Neural progenitor cell (in vitro differentiated cells): ENCODE data around the gene CHD6. TPM values are rescaled to one million over a fixed set of nuclear protein-coding genes. Genes with fewer than 3 reads are reported as not detected.

Experiments used
- DNase-seq: peaks from one replicate; pipeline ENCODE4 v3.0.0-alpha.2; 2016; ENCODE audit warnings: low spot score
- H2AFZ ChIP-seq: fragments of 200-600 bp; sonication (generic); replicated peaks from 2 replicates; pipeline ENCODE4 v1.6.1; 2016; ENCODE audit warnings: antibody characterized with exemption
- H3F3A ChIP-seq: fragments of 200-600 bp; sonication (generic); 2 replicates; pipeline ENCODE4 v1.6.1; 2016; ENCODE audit warnings: antibody characterized with exemption, low read depth
- H3K27ac ChIP-seq: fragments of 200-600 bp; sonication (generic); 2 replicates; pipeline ENCODE4 v1.5.1; 2016; ENCODE audit warnings: mild to moderate bottlenecking
- H3K27me3 ChIP-seq: fragments of 200-600 bp; sonication (generic); 2 replicates; pipeline ENCODE4 v1.6.1; 2016; ENCODE audit warnings: mild to moderate bottlenecking, moderate library complexity
- H3K36me3 ChIP-seq: fragments of 200-600 bp; sonication (generic); 2 replicates; pipeline ENCODE4 v1.5.1; 2016
- H3K4me1 ChIP-seq: fragments of 200-600 bp; sonication (generic); 2 replicates; pipeline ENCODE4 v1.6.1; 2016; ENCODE audit warnings: mixed run types
- H3K4me2 ChIP-seq: fragments of 200-600 bp; sonication (generic); 2 replicates; pipeline ENCODE4 v1.6.1; 2016
- H3K4me3 ChIP-seq: fragments of 200-600 bp; sonication (generic); 2 replicates; pipeline ENCODE4 v1.5.1; 2016
- H3K79me2 ChIP-seq: fragments of 200-600 bp; sonication (generic); 2 replicates; pipeline ENCODE4 v1.6.1; 2016; ENCODE audit warnings: low read depth
- H3K9ac ChIP-seq: fragments of 200-600 bp; sonication (generic); 2 replicates; pipeline ENCODE4 v1.6.1; 2016
- H3K9me3 ChIP-seq: fragments of 200-600 bp; sonication (generic); 2 replicates; pipeline ENCODE4 v1.5.1; 2016; ENCODE audit warnings: low read depth
- H4K20me1 ChIP-seq: fragments of 200-600 bp; sonication (generic); 2 replicates; pipeline ENCODE4 v1.6.1; 2016; ENCODE audit warnings: low read depth
- H3K27ac Mint-ChIP-seq: 3 replicates; pipeline ENCODE4 v1.8.0; 2021; ENCODE audit warnings: mixed read lengths
- H3K27me3 Mint-ChIP-seq: 2 replicates; pipeline ENCODE4 v1.8.0; 2022; ENCODE audit warnings: low read depth, mild to moderate bottlenecking, inconsistent platforms, moderate library complexity, mixed read lengths; ENCODE audit not compliant: insufficient read depth
- H3K36me3 Mint-ChIP-seq: 3 replicates; pipeline ENCODE4 v1.8.0; 2021; ENCODE audit warnings: mixed read lengths
- H3K4me1 Mint-ChIP-seq: 3 replicates; pipeline ENCODE4 v1.8.0; 2021; ENCODE audit warnings: mixed read lengths
- H3K4me3 Mint-ChIP-seq: 3 replicates; pipeline ENCODE4 v1.8.0; 2021; ENCODE audit warnings: mild to moderate bottlenecking, moderate library complexity, mixed read lengths
- H3K9me3 Mint-ChIP-seq: 3 replicates; pipeline ENCODE4 v1.8.0; 2020; ENCODE audit warnings: mixed read lengths
- EZH2 ChIP-seq: fragments of 200-600 bp; sonication (generic); IDR thresholded peaks from 2 replicates; pipeline ENCODE4 v1.6.1; 2017; ENCODE audit warnings: antibody characterized with exemption, mild to moderate bottlenecking, moderate library complexity
- EZH2phosphoT487 ChIP-seq: fragments of 200-600 bp; sonication (generic); IDR thresholded peaks from 2 replicates; pipeline ENCODE4 v1.6.1; 2017; ENCODE audit warnings: antibody characterized with exemption
- total RNA-seq: library from RNA; depleted of rRNA; stranded (reverse); fragments of >200 nt; gene quantifications from 2 replicates; pipeline ENCODE4 v1.2.3, GENCODE V29; 2015; ENCODE audit warnings: low replicate concordance
- TF ChIP-seq, protein P1 (sequence below): fragments of 200-600 bp; sonication (generic); IDR thresholded peaks from 2 replicates; pipeline ENCODE4 v1.5.1; 2017; ENCODE audit warnings: antibody characterized with exemption, mild to moderate bottlenecking

Gene CHD6
- total RNA-seq, 1 donor from 2014 or later = 76.1 TPM

GRCh38 chr20:41458761-41459160 is 159.4 kb downstream of the CHD6 start:
- peaks cover 10% of the 10 kb centered on the region for H3K36me3 ChIP-seq

DNA sequence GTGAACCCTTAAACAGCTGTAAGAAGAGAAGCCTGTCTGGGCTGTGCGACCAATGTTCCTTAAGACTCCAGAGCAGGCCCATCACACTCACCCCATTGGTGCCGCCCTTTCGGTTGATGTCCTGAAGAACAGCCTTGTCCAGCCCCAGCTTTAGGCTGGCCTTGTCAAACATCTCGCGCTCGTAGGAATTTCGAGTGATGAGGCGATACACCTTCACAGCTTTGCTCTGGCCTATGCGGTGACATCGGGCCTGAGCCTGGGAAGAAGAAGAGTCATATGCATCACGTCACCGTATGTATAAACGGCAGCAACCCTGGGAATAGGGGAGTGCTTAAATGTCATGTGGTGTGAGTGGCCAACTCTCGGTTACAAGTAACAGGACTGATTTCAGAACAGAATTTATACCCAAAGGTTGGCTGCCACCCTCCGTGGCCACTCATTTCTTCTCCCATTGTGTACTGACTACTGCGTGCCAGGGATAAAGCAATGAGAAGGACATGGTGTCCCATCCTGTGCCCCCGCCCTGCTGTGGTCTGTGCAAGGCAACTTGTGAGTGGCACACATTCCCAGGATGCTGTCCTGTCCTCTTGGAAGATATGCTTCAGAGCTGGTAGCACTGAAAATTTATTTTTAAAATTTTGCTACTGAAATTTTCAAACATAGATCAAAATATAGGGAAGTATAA is 160.9 kb downstream of the CHD6 start:
- Histone ChIP-seq H3K4me3 (no peak overlapping the region), H3K9me3 (no peaks in the 10 kb centered on the region), H2AFZ (no peak overlapping the region), H3K79me2 (no peaks in the 10 kb centered on the region), H4K20me1 (no peaks in the 10 kb centered on the region), H3K27me3 (no peaks in the 10 kb centered on the region), H3K36me3 (peaks cover 9% of the 10 kb centered on the region), H3K4me2 (no peak overlapping the region), H3K9ac (no peak overlapping the region), H3K4me1 (no peaks in the 10 kb centered on the region), H3K27ac (no peak overlapping the region), H3F3A (no peaks in the 10 kb centered on the region)
- Mint-ChIP-seq H3K4me1 (no peaks in the 10 kb centered on the region), H3K36me3 (peaks cover 51% of the 10 kb centered on the region), H3K4me3 (no peak overlapping the region), H3K27ac (no peak overlapping the region), H3K27me3 (no peaks in the 10 kb centered on the region), H3K9me3 (peaks cover 13% of the 10 kb centered on the region)
- no peak for DNase-seq
- TF ChIP-seq, protein P1, sequence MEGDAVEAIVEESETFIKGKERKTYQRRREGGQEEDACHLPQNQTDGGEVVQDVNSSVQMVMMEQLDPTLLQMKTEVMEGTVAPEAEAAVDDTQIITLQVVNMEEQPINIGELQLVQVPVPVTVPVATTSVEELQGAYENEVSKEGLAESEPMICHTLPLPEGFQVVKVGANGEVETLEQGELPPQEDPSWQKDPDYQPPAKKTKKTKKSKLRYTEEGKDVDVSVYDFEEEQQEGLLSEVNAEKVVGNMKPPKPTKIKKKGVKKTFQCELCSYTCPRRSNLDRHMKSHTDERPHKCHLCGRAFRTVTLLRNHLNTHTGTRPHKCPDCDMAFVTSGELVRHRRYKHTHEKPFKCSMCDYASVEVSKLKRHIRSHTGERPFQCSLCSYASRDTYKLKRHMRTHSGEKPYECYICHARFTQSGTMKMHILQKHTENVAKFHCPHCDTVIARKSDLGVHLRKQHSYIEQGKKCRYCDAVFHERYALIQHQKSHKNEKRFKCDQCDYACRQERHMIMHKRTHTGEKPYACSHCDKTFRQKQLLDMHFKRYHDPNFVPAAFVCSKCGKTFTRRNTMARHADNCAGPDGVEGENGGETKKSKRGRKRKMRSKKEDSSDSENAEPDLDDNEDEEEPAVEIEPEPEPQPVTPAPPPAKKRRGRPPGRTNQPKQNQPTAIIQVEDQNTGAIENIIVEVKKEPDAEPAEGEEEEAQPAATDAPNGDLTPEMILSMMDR = no peak
- no peak for TF ChIP-seq EZH2
- no peak for TF ChIP-seq EZH2phosphoT487

More at GRCh38 chr20:41458761-41459160, 159.4 kb downstream of the CHD6 start:
- no peaks in the 10 kb centered on the region for H3K79me2 ChIP-seq
- no peaks in the 10 kb centered on the region for H3K4me1 Mint-ChIP-seq
- TF ChIP-seq EZH2phosphoT487 (no peak), EZH2 (no peak)
- TF ChIP-seq, protein P1 = no peak
- H3K36me3 Mint-ChIP-seq = peaks cover 50% of the 10 kb centered on the region
- H3F3A ChIP-seq = no peaks in the 10 kb centered on the region
- no peaks in the 10 kb centered on the region for H3K9me3 ChIP-seq
- no peak overlapping the region for H3K9ac ChIP-seq
- DNase-seq = no peak
- no peaks in the 10 kb centered on the region for H3K4me1 ChIP-seq
- no peaks in the 10 kb centered on the region for H3K27me3 Mint-ChIP-seq
- no peak overlapping the region for H2AFZ ChIP-seq
- H3K9me3 Mint-ChIP-seq = peaks cover 13% of the 10 kb centered on the region
- no peak overlapping the region for H3K4me3 ChIP-seq
- no peak overlapping the region for H3K27ac Mint-ChIP-seq
- no peak overlapping the region for H3K4me3 Mint-ChIP-seq
- no peak overlapping the region for H3K4me2 ChIP-seq
- no peaks in the 10 kb centered on the region for H4K20me1 ChIP-seq
- H3K27me3 ChIP-seq = no peaks in the 10 kb centered on the region
- no peak overlapping the region for H3K27ac ChIP-seq

DNA sequence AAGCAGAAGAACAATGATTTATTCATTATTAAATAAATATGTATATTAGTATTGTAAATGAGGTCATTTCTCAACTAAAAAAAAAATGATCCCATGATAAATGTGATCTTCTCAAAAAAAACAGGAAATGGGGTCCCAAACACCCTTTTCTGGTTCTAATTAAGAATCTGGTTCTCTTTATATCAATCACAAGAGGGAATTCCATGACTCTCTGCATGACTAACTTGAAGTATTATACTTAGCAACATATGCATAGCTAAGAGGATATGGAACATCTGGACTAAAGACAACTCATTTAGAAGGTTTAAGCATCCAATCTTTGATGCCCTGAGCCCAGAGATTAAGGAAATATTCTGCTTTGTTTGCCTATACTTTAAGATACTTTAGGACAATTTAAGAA is 161.8 kb downstream of the CHD6 start:
- H3K36me3 Mint-ChIP-seq = peaks cover 49% of the 10 kb centered on the region
- H3K36me3 ChIP-seq = peaks cover 5% of the 10 kb centered on the region
- no peaks in the 10 kb centered on the region for H3K27me3 ChIP-seq

More for the DNA sequence above, 161.8 kb downstream of the CHD6 start:
- Mint-ChIP-seq H3K4me1 (no peaks in the 10 kb centered on the region), H3K27me3 (peaks cover 5% of the 10 kb centered on the region), H3K27ac (no peak overlapping the region), H3K4me3 (no peak overlapping the region), H3K9me3 (peaks cover 9% of the 10 kb centered on the region)
- H3K9ac ChIP-seq = no peak overlapping the region
- no peaks in the 10 kb centered on the region for H3K9me3 ChIP-seq
- no peaks in the 10 kb centered on the region for H3F3A ChIP-seq
- no peaks in the 10 kb centered on the region for H3K79me2 ChIP-seq
- no peak overlapping the region for H3K4me2 ChIP-seq
- no peaks in the 10 kb centered on the region for H4K20me1 ChIP-seq
- H3K4me1 ChIP-seq = no peaks in the 10 kb centered on the region
- DNase-seq = no peak
- H3K4me3 ChIP-seq = no peak overlapping the region
- H2AFZ ChIP-seq = no peak overlapping the region
- TF ChIP-seq EZH2 (no peak), EZH2phosphoT487 (no peak)
- TF ChIP-seq, protein P1 = no peak
- no peak overlapping the region for H3K27ac ChIP-seq
